Parathyroid adenoma (tissue), 2 donors: ENCODE measurements around the gene PGK1.

ENCODE experiments used
- H2AFZ ChIP-seq: fragments of 300-600 bp; sonication (generic); one replicate; pipeline ENCODE4 v1.7.0; 2017; ENCODE audit warnings: antibody characterized with exemption, mild to moderate bottlenecking
- H3K27ac ChIP-seq: fragments of 300-600 bp; sonication (generic); one replicate; pipeline ENCODE4 v1.7.0; 2017
- H3K27me3 ChIP-seq: fragments of 300-600 bp; sonication (generic); one replicate; pipeline ENCODE4 v1.7.0; 2017; ENCODE audit warnings: low read length; ENCODE audit not compliant: control insufficient read depth, insufficient read depth
- H3K36me3 ChIP-seq: fragments of 300-600 bp; sonication (generic); one replicate; pipeline ENCODE4 v1.7.0; 2017; ENCODE audit warnings: low read length; ENCODE audit not compliant: control insufficient read depth, insufficient read depth
- H3K4me1 ChIP-seq: fragments of 300-600 bp; sonication (generic); one replicate; pipeline ENCODE4 v1.7.0; 2017; ENCODE audit warnings: control low read depth
- H3K4me2 ChIP-seq: fragments of 300-600 bp; sonication (generic); one replicate; pipeline ENCODE4 v1.7.0; 2017; ENCODE audit warnings: low read length
- H3K4me3 ChIP-seq: fragments of 300-600 bp; sonication (generic); one replicate; pipeline ENCODE4 v1.7.0; 2017; ENCODE audit warnings: low read depth, low read length
- H3K79me2 ChIP-seq: fragments of 300-600 bp; sonication (generic); one replicate; pipeline ENCODE4 v1.7.0; 2017; ENCODE audit warnings: control low read depth
- H3K9ac ChIP-seq: fragments of 300-600 bp; sonication (generic); one replicate; pipeline ENCODE4 v1.7.0; 2017; ENCODE audit warnings: mild to moderate bottlenecking
- H3K9me3 ChIP-seq: fragments of 300-600 bp; sonication (generic); one replicate; pipeline ENCODE4 v1.7.0; 2017; ENCODE audit warnings: low read length; ENCODE audit not compliant: control insufficient read depth
- CTCF ChIP-seq: fragments of 300-600 bp; sonication (generic); IDR thresholded peaks from one replicate; pipeline ENCODE4 v1.7.0; 2017; ENCODE audit warnings: antibody characterized with exemption, mild to moderate bottlenecking
- donor health status: primary hyperparathyroidism.

Gene PGK1

GRCh38 chrX:78092296-78092695, 11.8 kb upstream of the PGK1 start:
- Histone ChIP-seq H3K27ac (no peak overlapping the region), H3K4me1 (no peaks in the 10 kb centered on the region), H3K27me3 (no peaks in the 10 kb centered on the region), H3K4me2 (no peak overlapping the region), H2AFZ (no peak overlapping the region), H3K9ac (no peak overlapping the region), H3K79me2 (no peaks in the 10 kb centered on the region), H3K36me3 (no peaks in the 10 kb centered on the region), H3K4me3 (no peak overlapping the region), H3K9me3 (no peaks in the 10 kb centered on the region)
- no peak for TF ChIP-seq CTCF

- no peak overlapping the region for H3K27ac ChIP-seq
- H3K4me3 ChIP-seq: no peak overlapping the region
- H3K9ac ChIP-seq: no peak overlapping the region
- no peaks in the 10 kb centered on the region for H3K79me2 ChIP-seq
- TF ChIP-seq CTCF: no peak
- no peaks in the 10 kb centered on the region for H3K4me1 ChIP-seq
- H3K9me3 ChIP-seq: no peaks in the 10 kb centered on the region
- H3K36me3 ChIP-seq: no peaks in the 10 kb centered on the region
- H3K4me2 ChIP-seq: no peak overlapping the region
- H3K27me3 ChIP-seq: no peaks in the 10 kb centered on the region
- no peak overlapping the region for H2AFZ ChIP-seq
Observed at GRCh38 chrX:78098108-78098507, 5.9 kb upstream of the PGK1 start.

GRCh38 chrX:78102091-78102490, 2.0 kb upstream of the PGK1 start:
- H3K27ac ChIP-seq: no peak overlapping the region
- H3K9ac ChIP-seq: no peak overlapping the region
- peaks cover 18% of the 10 kb centered on the region for H3K79me2 ChIP-seq
- H2AFZ ChIP-seq: no peak overlapping the region
- H3K4me1 ChIP-seq: no peaks in the 10 kb centered on the region
- no peaks in the 10 kb centered on the region for H3K36me3 ChIP-seq
- no peak overlapping the region for H3K4me3 ChIP-seq
- no peak for TF ChIP-seq CTCF
- no peak overlapping the region for H3K4me2 ChIP-seq
- H3K9me3 ChIP-seq: no peaks in the 10 kb centered on the region
- H3K27me3 ChIP-seq: no peaks in the 10 kb centered on the region

GRCh38 chrX:78103001-78103622, 936 bp upstream of the PGK1 start:
- Histone ChIP-seq H2AFZ (peak overlapping the region; percentile 92), H3K4me1 (no peaks in the 10 kb centered on the region), H3K79me2 (peaks cover 20% of the 10 kb centered on the region), H3K27me3 (no peaks in the 10 kb centered on the region), H3K9me3 (no peaks in the 10 kb centered on the region), H3K27ac (peak overlapping the region; percentile 91), H3K4me2 (peak overlapping the region; percentile 82), H3K36me3 (no peaks in the 10 kb centered on the region), H3K4me3 (peak overlapping the region; percentile 91), H3K9ac (no peak overlapping the region)
- no peak for TF ChIP-seq CTCF

- no peaks in the 10 kb centered on the region for H3K36me3 ChIP-seq
- peak overlapping the region; percentile 91 for H3K4me3 ChIP-seq
- peak overlapping the region; percentile 91 for H3K27ac ChIP-seq
- no peak for TF ChIP-seq CTCF
- peak overlapping the region; percentile 76 for H2AFZ ChIP-seq
- H3K9ac ChIP-seq: peak overlapping the region; percentile 1
- peaks cover 20% of the 10 kb centered on the region for H3K79me2 ChIP-seq
- no peaks in the 10 kb centered on the region for H3K4me1 ChIP-seq
- no peaks in the 10 kb centered on the region for H3K27me3 ChIP-seq
- H3K9me3 ChIP-seq: no peaks in the 10 kb centered on the region
- H3K4me2 ChIP-seq: peak overlapping the region; percentile 73
Observed at GRCh38 chrX:78104447-78105176, 564 bp downstream of the PGK1 start.
